Measurements from ENCODE around the gene ZBTB20. TPM values are rescaled to one million over a fixed set of nuclear protein-coding genes. Genes with fewer than 3 reads are reported as not detected.

The ZBTB20 gene
- polyA plus RNA-seq, 3 donors, result 1.3 to 3.2 (median 2.0) TPM

GRCh38 chr3:114864970-114865369 is 282.1 kb downstream of the ZBTB20 start:
- H3K27me3 ChIP-seq (ENCODE audit: control insufficient read depth in 2 of 2, insufficient read depth in 2 of 2, low read length in 2 of 2), result no peaks in the 10 kb centered on the region
- H3K27me3 Mint-ChIP-seq (ENCODE audit: low read depth in 3 of 3), result no peaks in the 10 kb centered on the region
- no peak overlapping the region for H3K4me3 ChIP-seq (replicated peaks in 1 of 3; ENCODE audit: low read depth in 2 of 3, low read length in 3 of 3)
- DNase-seq, result no peak
- H3K27ac ChIP-seq (ENCODE audit: low read depth in 1 of 2, low read length in 2 of 2), result no peak overlapping the region
- H3K79me2 ChIP-seq (ENCODE audit: insufficient read depth, low read length), result no peaks in the 10 kb centered on the region
- no peak overlapping the region for H3K27ac Mint-ChIP-seq
- no peaks in the 10 kb centered on the region for H4K20me1 ChIP-seq (ENCODE audit: insufficient read depth, low read length)
- no peaks in the 10 kb centered on the region for H3K4me1 ChIP-seq (ENCODE audit: control insufficient read depth in 1 of 2, insufficient read depth in 2 of 2, low read length in 2 of 2)
- H3K9me3 Mint-ChIP-seq, result no peaks in the 10 kb centered on the region
- no peak overlapping the region for H3K4me2 ChIP-seq (replicated peaks; ENCODE audit: extremely low read depth, low read length, poor library complexity, severe bottlenecking)
- peaks cover 5% of the 10 kb centered on the region for H3K4me1 Mint-ChIP-seq
- no peak overlapping the region for H3K9ac ChIP-seq (ENCODE audit: insufficient read depth, low read length, poor library complexity, severe bottlenecking)
- H3K4me3 Mint-ChIP-seq, result no peak overlapping the region
- no peak for TF ChIP-seq CTCF (IDR thresholded peaks at IDR 0.05)
- H3K36me3 Mint-ChIP-seq, result no peaks in the 10 kb centered on the region
- no peaks in the 10 kb centered on the region for H3K9me3 ChIP-seq (replicated peaks in 1 of 2; ENCODE audit: control insufficient read depth in 1 of 2, insufficient read depth in 1 of 2, low read length in 2 of 2)
- WGBS (ENCODE audit: insufficient coverage), result 60% methylated on average over 1 of the region's 2 CpGs
- intact Hi-C loops (cut with micrococcal nuclease), result no loop called here
- no peaks in the 10 kb centered on the region for H3K36me3 ChIP-seq (replicated peaks in 1 of 2; ENCODE audit: control insufficient read depth in 1 of 2, insufficient read depth in 2 of 2, low read length in 2 of 2)
- no peak overlapping the region for H2AFZ ChIP-seq (ENCODE audit: insufficient read depth, low read depth, low read length, poor library complexity, severe bottlenecking)

GRCh38 chr3:114863848-114864247 is 283.2 kb downstream of the ZBTB20 start:
- H3K9ac ChIP-seq (ENCODE audit: insufficient read depth, low read length, poor library complexity, severe bottlenecking), result no peak overlapping the region
- Mint-ChIP-seq H3K27me3 (ENCODE audit: low read depth in 3 of 3) (peaks cover 0 to 1% (median 0%) of the 10 kb centered on the region in 3 donors), H3K36me3 (no peaks in the 10 kb centered on the region), H3K4me3 (no peak overlapping the region), H3K27ac (no peak overlapping the region), H3K4me1 (peaks cover 5% of the 10 kb centered on the region), H3K9me3 (peaks cover 0 to 3% (median 0%) of the 10 kb centered on the region in 7 donors)
- no peak overlapping the region for H3K4me3 ChIP-seq (replicated peaks in 1 of 3; ENCODE audit: low read depth in 2 of 3, low read length in 3 of 3)
- intact Hi-C loops (cut with micrococcal nuclease), result no loop called here
- H3K27me3 ChIP-seq (ENCODE audit: control insufficient read depth in 2 of 2, insufficient read depth in 2 of 2, low read length in 2 of 2), result no peaks in the 10 kb centered on the region
- TF ChIP-seq CTCF (IDR thresholded peaks at IDR 0.05), result no peak
- no peaks in the 10 kb centered on the region for H3K36me3 ChIP-seq (replicated peaks in 1 of 2; ENCODE audit: control insufficient read depth in 1 of 2, insufficient read depth in 2 of 2, low read length in 2 of 2)
- no peak overlapping the region for H3K4me2 ChIP-seq (replicated peaks; ENCODE audit: extremely low read depth, low read length, poor library complexity, severe bottlenecking)
- H3K4me1 ChIP-seq (ENCODE audit: control insufficient read depth in 1 of 2, insufficient read depth in 2 of 2, low read length in 2 of 2), result no peaks in the 10 kb centered on the region
- no peaks in the 10 kb centered on the region for H4K20me1 ChIP-seq (ENCODE audit: insufficient read depth, low read length)
- DNase-seq, result no peak
- H3K79me2 ChIP-seq (ENCODE audit: insufficient read depth, low read length), result no peaks in the 10 kb centered on the region
- H2AFZ ChIP-seq (ENCODE audit: insufficient read depth, low read depth, low read length, poor library complexity, severe bottlenecking), result no peak overlapping the region
- no peak overlapping the region for H3K27ac ChIP-seq (ENCODE audit: low read depth in 1 of 2, low read length in 2 of 2)
- WGBS (ENCODE audit: insufficient coverage), result no CpG with 5 or more reads among the region's 1 CpG
- H3K9me3 ChIP-seq (replicated peaks in 1 of 2; ENCODE audit: control insufficient read depth in 1 of 2, insufficient read depth in 1 of 2, low read length in 2 of 2), result no peaks in the 10 kb centered on the region

All from CD14-positive monocyte (primary cell).